Measurements from ENCODE around the gene KIF26A.

DNA sequence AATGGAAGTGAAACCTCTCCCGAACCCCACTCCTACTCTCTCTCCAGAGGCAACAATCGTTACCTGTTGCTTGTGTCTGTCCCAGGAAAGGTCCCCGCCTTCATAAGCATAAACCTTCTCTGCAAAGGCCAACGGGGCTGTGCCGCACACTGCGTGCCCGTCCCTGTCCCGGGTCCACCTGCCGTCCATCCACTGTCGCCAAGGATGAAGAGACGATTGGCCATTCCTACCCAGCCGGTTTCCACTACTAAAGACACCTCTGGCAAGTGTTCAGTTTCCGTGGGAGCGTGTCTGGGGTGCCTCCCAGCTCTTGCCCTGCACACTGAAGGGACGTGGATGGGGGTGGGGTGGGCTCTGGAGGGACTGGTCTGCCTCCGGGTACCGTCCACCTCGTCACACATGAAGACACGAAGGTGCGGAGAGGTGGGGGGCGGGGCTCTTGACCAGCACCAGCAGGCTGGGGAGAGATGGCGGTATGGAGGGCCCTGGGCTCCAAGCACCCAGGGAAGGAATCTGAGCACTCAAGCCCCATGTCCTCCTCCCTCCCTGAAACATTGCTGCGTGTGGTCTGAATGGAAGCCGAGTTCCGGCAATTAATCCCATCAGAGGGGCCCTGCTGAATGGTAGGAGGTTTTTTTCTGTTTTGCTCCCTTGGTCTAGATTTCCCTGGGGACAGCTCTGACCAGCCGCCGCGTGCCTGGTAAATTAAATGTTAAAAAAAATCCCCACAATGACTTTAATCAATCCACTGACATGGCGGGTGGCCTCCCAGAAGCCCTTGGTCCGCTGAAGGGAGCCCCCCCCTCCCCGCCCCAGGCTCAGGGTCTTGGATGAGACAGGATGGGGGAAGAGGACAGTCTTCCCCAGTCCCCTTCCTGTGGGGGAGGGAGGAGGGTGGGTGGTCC is 4.1 kb upstream of the KIF26A start:
- TF ChIP-seq, protein P1, sequence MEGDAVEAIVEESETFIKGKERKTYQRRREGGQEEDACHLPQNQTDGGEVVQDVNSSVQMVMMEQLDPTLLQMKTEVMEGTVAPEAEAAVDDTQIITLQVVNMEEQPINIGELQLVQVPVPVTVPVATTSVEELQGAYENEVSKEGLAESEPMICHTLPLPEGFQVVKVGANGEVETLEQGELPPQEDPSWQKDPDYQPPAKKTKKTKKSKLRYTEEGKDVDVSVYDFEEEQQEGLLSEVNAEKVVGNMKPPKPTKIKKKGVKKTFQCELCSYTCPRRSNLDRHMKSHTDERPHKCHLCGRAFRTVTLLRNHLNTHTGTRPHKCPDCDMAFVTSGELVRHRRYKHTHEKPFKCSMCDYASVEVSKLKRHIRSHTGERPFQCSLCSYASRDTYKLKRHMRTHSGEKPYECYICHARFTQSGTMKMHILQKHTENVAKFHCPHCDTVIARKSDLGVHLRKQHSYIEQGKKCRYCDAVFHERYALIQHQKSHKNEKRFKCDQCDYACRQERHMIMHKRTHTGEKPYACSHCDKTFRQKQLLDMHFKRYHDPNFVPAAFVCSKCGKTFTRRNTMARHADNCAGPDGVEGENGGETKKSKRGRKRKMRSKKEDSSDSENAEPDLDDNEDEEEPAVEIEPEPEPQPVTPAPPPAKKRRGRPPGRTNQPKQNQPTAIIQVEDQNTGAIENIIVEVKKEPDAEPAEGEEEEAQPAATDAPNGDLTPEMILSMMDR (IDR thresholded peaks at IDR 0.05) = no peak
- TF ChIP-seq EP300 (IDR thresholded peaks at IDR 0.05) (no peak), POLR2AphosphoS5 (IDR thresholded peaks at IDR 0.05) (no peak), POLR2A (IDR thresholded peaks at IDR 0.05) (no peak)
